GM23338 (cell line): ENCODE data around the gene EHD4. TPM values are rescaled to one million over a fixed set of nuclear protein-coding genes. Genes with fewer than 3 reads are reported as not detected.

Source experiments
- ATAC-seq: fragments of 200-7000 bp; cut with Tn5 transposase; 3 replicates; pipeline ENCODE4 v1.9.1; 2020
- DNase-seq: peaks from one replicate; pipeline ENCODE4 v3.0.0-alpha.2; 2015; ENCODE audit warnings: low spot score
- H2AFZ ChIP-seq: fragments of 200-600 bp; sonication (generic); 2 replicates; pipeline ENCODE4 v1.8.0; 2016; ENCODE audit warnings: antibody characterized with exemption, mild to moderate bottlenecking, moderate library complexity
- H3F3A ChIP-seq: fragments of 200-600 bp; sonication (generic); replicated peaks from 2 replicates; pipeline ENCODE4 v1.8.0; 2017; ENCODE audit warnings: antibody characterized with exemption, mixed run types, low read depth
- H3K27ac ChIP-seq: fragments of 200-600 bp; sonication (generic); 2 replicates; pipeline ENCODE4 v1.6.1; 2016; ENCODE audit warnings: low read depth
- H3K27me3 ChIP-seq: fragments of 200-600 bp; sonication (generic); 2 replicates; pipeline ENCODE4 v1.8.0; 2016; ENCODE audit warnings: mild to moderate bottlenecking, mixed run types, moderate library complexity; ENCODE audit not compliant: insufficient read depth
- H3K36me3 ChIP-seq: fragments of 200-600 bp; sonication (generic); 2 replicates; pipeline ENCODE4 v1.8.0; 2016; ENCODE audit warnings: mild to moderate bottlenecking; ENCODE audit not compliant: insufficient read depth
- H3K4me1 ChIP-seq: fragments of 200-600 bp; sonication (generic); 2 replicates; pipeline ENCODE4 v1.8.0; 2016; ENCODE audit warnings: mild to moderate bottlenecking, moderate library complexity; ENCODE audit not compliant: insufficient read depth
- H3K4me2 ChIP-seq: fragments of 200-600 bp; sonication (generic); 2 replicates; pipeline ENCODE4 v1.7.1; 2017; ENCODE audit warnings: mixed run types
- H3K4me3 ChIP-seq: fragments of 200-600 bp; sonication (generic); 2 replicates; pipeline ENCODE4 v1.6.1; 2016; ENCODE audit warnings: mixed run types
- H3K79me2 ChIP-seq: fragments of 200-600 bp; sonication (generic); replicated peaks from 2 replicates; pipeline ENCODE4 v1.8.0; 2017; ENCODE audit warnings: mild to moderate bottlenecking; ENCODE audit not compliant: insufficient read depth
- H3K9me2 ChIP-seq: fragments of 200-600 bp; sonication (generic); 2 replicates; pipeline ENCODE4 v1.8.0; 2017; ENCODE audit not compliant: insufficient read depth
- H4K20me1 ChIP-seq: fragments of 200-600 bp; sonication (generic); replicated peaks from 2 replicates; pipeline ENCODE4 v1.8.0; 2017; ENCODE audit warnings: mild to moderate bottlenecking; ENCODE audit not compliant: insufficient read depth
- H3K27ac Mint-ChIP-seq: 2 replicates; pipeline ENCODE4 v1.8.0; 2020; ENCODE audit warnings: inconsistent platforms, mild to moderate bottlenecking, moderate library complexity, mixed read lengths
- H3K27me3 Mint-ChIP-seq: 3 replicates; pipeline ENCODE4 v1.8.0; 2022; ENCODE audit warnings: low read depth, mild to moderate bottlenecking, moderate library complexity, mixed read lengths, inconsistent platforms; ENCODE audit not compliant: insufficient read depth, poor library complexity
- H3K36me3 Mint-ChIP-seq: 3 replicates; pipeline ENCODE4 v1.8.0; 2021; ENCODE audit warnings: low read depth, mild to moderate bottlenecking, inconsistent platforms, moderate library complexity, mixed read lengths
- H3K4me1 Mint-ChIP-seq: 3 replicates; pipeline ENCODE4 v1.8.0; 2020; ENCODE audit warnings: mild to moderate bottlenecking, inconsistent platforms, mixed read lengths
- H3K4me3 Mint-ChIP-seq: 3 replicates; pipeline ENCODE4 v1.8.0; 2021; ENCODE audit warnings: moderate library complexity, mild to moderate bottlenecking, inconsistent platforms, mixed read lengths
- H3K9me3 Mint-ChIP-seq: 3 replicates; pipeline ENCODE4 v1.8.0; 2020; ENCODE audit warnings: moderate library complexity, mild to moderate bottlenecking, inconsistent platforms, mixed read lengths
- CTCF ChIP-seq, 2 experiments: fragments of 200-600 bp in 1 of 2; sonication (generic) in 1 of 2; conservative IDR thresholded peaks; 2 replicates each; pipeline versions ENCODE4 v1.5.1 to v1.6.1; 2016 to 2017; ENCODE audit warnings: antibody characterized with exemption in 2 of 2, low read depth in 2 of 2, mild to moderate bottlenecking in 2 of 2, moderate library complexity in 1 of 2
- ZNF331 ChIP-seq: fragments of 250-450 bp; sonication (Bioruptor Pico); IDR thresholded peaks from 2 replicates; pipeline ENCODE4 v1.5.0; 2020; ENCODE audit warnings: low read depth, mild to moderate bottlenecking, moderate library complexity
- ZNF462 ChIP-seq: fragments of 250-450 bp; sonication (Bioruptor Pico); IDR thresholded peaks from 2 replicates; pipeline ENCODE4 v1.5.0; 2020; ENCODE audit warnings: mild to moderate bottlenecking, moderate library complexity
- polyA plus RNA-seq: library from polyadenylated mRNA; unstranded; fragments of >200 nt; fragmentation: Nextera tagmentation; extraction: Ambion mirVana; gene quantifications from 2 replicates; pipeline ENCODE4 v1.2.1, GENCODE V29; 2016
- total RNA-seq: library from RNA; depleted of rRNA; stranded (reverse); fragments of >200 nt; shearing (Covaris generic); gene quantifications from 2 replicates; pipeline ENCODE4 v1.2.3, GENCODE V29; 2014
- TF ChIP-seq, protein P1 (sequence below): IDR thresholded peaks from one replicate; pipeline ENCODE4 v1.6.1; 2018; ENCODE audit warnings: antibody characterized with exemption; ENCODE audit not compliant: unreplicated experiment

EHD4 gene
- total and polyA plus RNA-seq, 2 experiments from 2014 or later = 13.0 to 31.0 TPM

GRCh38 chr15:41936649-41937567 is 35.4 kb downstream of the EHD4 start:
- ATAC-seq (no peak), DNase-seq (no peak)
- H3K4me3 ChIP-seq = no peak overlapping the region
- TF ChIP-seq CTCF (conservative IDR thresholded peaks at IDR 0.05; ENCODE audit: low read depth in 2 of 2) (no peak; a peak in 1 of 4 replicates), ZNF331 (CRISPR knock-in tag) (no peak), ZNF462 (CRISPR knock-in tag) (no peak)
- TF ChIP-seq, protein P1, sequence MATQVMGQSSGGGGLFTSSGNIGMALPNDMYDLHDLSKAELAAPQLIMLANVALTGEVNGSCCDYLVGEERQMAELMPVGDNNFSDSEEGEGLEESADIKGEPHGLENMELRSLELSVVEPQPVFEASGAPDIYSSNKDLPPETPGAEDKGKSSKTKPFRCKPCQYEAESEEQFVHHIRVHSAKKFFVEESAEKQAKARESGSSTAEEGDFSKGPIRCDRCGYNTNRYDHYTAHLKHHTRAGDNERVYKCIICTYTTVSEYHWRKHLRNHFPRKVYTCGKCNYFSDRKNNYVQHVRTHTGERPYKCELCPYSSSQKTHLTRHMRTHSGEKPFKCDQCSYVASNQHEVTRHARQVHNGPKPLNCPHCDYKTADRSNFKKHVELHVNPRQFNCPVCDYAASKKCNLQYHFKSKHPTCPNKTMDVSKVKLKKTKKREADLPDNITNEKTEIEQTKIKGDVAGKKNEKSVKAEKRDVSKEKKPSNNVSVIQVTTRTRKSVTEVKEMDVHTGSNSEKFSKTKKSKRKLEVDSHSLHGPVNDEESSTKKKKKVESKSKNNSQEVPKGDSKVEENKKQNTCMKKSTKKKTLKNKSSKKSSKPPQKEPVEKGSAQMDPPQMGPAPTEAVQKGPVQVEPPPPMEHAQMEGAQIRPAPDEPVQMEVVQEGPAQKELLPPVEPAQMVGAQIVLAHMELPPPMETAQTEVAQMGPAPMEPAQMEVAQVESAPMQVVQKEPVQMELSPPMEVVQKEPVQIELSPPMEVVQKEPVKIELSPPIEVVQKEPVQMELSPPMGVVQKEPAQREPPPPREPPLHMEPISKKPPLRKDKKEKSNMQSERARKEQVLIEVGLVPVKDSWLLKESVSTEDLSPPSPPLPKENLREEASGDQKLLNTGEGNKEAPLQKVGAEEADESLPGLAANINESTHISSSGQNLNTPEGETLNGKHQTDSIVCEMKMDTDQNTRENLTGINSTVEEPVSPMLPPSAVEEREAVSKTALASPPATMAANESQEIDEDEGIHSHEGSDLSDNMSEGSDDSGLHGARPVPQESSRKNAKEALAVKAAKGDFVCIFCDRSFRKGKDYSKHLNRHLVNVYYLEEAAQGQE = no peak
- peaks cover 32% of the 10 kb centered on the region for H3K4me1 Mint-ChIP-seq
- 0 out of 2 replicates have a peak, but pooled peaks cover 3% of the 10 kb centered on the region for H3F3A ChIP-seq
- peaks cover 12% of the 10 kb centered on the region for H3K27me3 Mint-ChIP-seq
- 0 out of 2 replicates have a peak, but pooled peaks cover 4% of the 10 kb centered on the region for H3K36me3 ChIP-seq
- peaks cover 12% of the 10 kb centered on the region for H4K20me1 ChIP-seq
- H2AFZ ChIP-seq = no peak overlapping the region
- no peaks in the 10 kb centered on the region for H3K9me2 ChIP-seq
- no peaks in the 10 kb centered on the region for H3K27me3 ChIP-seq
- H3K4me3 Mint-ChIP-seq = no peak overlapping the region
- peaks cover 15% of the 10 kb centered on the region for H3K36me3 Mint-ChIP-seq
- H3K4me1 ChIP-seq = peaks cover 18% of the 10 kb centered on the region
- no peak overlapping the region for H3K4me2 ChIP-seq
- no peaks in the 10 kb centered on the region; the same call in 2 of the 3 replicates for H3K9me3 Mint-ChIP-seq
- peak overlapping the region; percentile 50; the same call in 1 of the 2 replicates for H3K27ac Mint-ChIP-seq
- no peak overlapping the region for H3K27ac ChIP-seq
- H3K79me2 ChIP-seq = 0 out of 2 replicates have a peak, but pooled peaks cover 4% of the 10 kb centered on the region
